Measurements from ENCODE around the gene UBE2D4.
"Not testable (repeated sequence)": the region's sequence is repeated elsewhere in the genome, so short reads cannot be mapped to it uniquely, and the experiment has no call there.

The UBE2D4 gene

GRCh38 chr7:43977525-43977924 is 51.3 kb downstream of the UBE2D4 start:
- Histone ChIP-seq H3K9me3 (ENCODE audit: insufficient read depth, low read length, severe bottlenecking) (no peaks in the 10 kb centered on the region), H3K27ac (ENCODE audit: low read length) (no peak overlapping the region), H3K4me3 (ENCODE audit: low read depth in 1 of 2, low read length in 2 of 2) (no peak overlapping the region), H4K20me1 (ENCODE audit: insufficient read depth, low read length) (no peaks in the 10 kb centered on the region), H2AFZ (ENCODE audit: low read depth, low read length) (no peak overlapping the region), H3K4me1 (ENCODE audit: insufficient read depth, low read length) (no peaks in the 10 kb centered on the region), H3K36me3 (ENCODE audit: insufficient read depth, low read length) (no peaks in the 10 kb centered on the region), H3K27me3 (ENCODE audit: insufficient read depth, low read length, poor library complexity) (no peaks in the 10 kb centered on the region), H3K79me2 (ENCODE audit: insufficient read depth, low read length) (no peaks in the 10 kb centered on the region), H3K9ac (ENCODE audit: low read depth, low read length) (no peak overlapping the region), H3K4me2 (ENCODE audit: insufficient read depth, low read length) (no peak overlapping the region)
- TF ChIP-seq CTCF (IDR thresholded peaks at IDR 0.05; ENCODE audit: borderline replicate concordance, extremely low read depth, low read length, poor library complexity, severe bottlenecking) = no peak
- TF ChIP-seq EZH2 (IDR thresholded peaks at IDR 0.05; ENCODE audit: borderline replicate concordance, low read depth, low read length, severe bottlenecking) = no peak
- no peak for ATAC-seq (ENCODE audit: insufficient read depth, low read depth)
- no peak for DNase-seq

- not testable (repeated sequence) for H3K36me3 ChIP-seq (ENCODE audit: insufficient read depth, low read length); H3K4me1 ChIP-seq (ENCODE audit: insufficient read depth, low read length); ATAC-seq (ENCODE audit: insufficient read depth, low read depth); H3K9me3 ChIP-seq (ENCODE audit: insufficient read depth, low read length, severe bottlenecking); H4K20me1 ChIP-seq (ENCODE audit: insufficient read depth, low read length); H3K4me3 ChIP-seq (ENCODE audit: low read depth in 1 of 2, low read length in 2 of 2); H3K79me2 ChIP-seq (ENCODE audit: insufficient read depth, low read length); H3K27me3 ChIP-seq (ENCODE audit: insufficient read depth, low read length, poor library complexity); DNase-seq; H3K4me2 ChIP-seq (ENCODE audit: insufficient read depth, low read length); H3K27ac ChIP-seq (ENCODE audit: low read length); H3K9ac ChIP-seq (ENCODE audit: low read depth, low read length); H2AFZ ChIP-seq (ENCODE audit: low read depth, low read length)
Measured at GRCh38 chr7:43978102-43978501, 51.9 kb downstream of the UBE2D4 start.

GRCh38 chr7:43982848-43983247 is 56.6 kb downstream of the UBE2D4 start:
- not testable (repeated sequence) for H4K20me1 ChIP-seq (ENCODE audit: insufficient read depth, low read length); H3K4me2 ChIP-seq (ENCODE audit: insufficient read depth, low read length); H2AFZ ChIP-seq (ENCODE audit: low read depth, low read length); H3K9ac ChIP-seq (ENCODE audit: low read depth, low read length); ATAC-seq (ENCODE audit: insufficient read depth, low read depth); DNase-seq; H3K79me2 ChIP-seq (ENCODE audit: insufficient read depth, low read length); H3K9me3 ChIP-seq (ENCODE audit: insufficient read depth, low read length, severe bottlenecking); H3K27ac ChIP-seq (ENCODE audit: low read length); H3K4me1 ChIP-seq (ENCODE audit: insufficient read depth, low read length); H3K27me3 ChIP-seq (ENCODE audit: insufficient read depth, low read length, poor library complexity); H3K36me3 ChIP-seq (ENCODE audit: insufficient read depth, low read length); H3K4me3 ChIP-seq (ENCODE audit: low read depth in 1 of 2, low read length in 2 of 2)

GRCh38 chr7:43983736-43984135 is 57.5 kb downstream of the UBE2D4 start:
- TF ChIP-seq CTCF (IDR thresholded peaks at IDR 0.05; ENCODE audit: borderline replicate concordance, extremely low read depth, low read length, poor library complexity, severe bottlenecking) = peak; percentile 27

More at GRCh38 chr7:43983736-43984135, 57.5 kb downstream of the UBE2D4 start:
- not testable (repeated sequence) for H3K4me1 ChIP-seq (ENCODE audit: insufficient read depth, low read length); H3K4me3 ChIP-seq (ENCODE audit: low read depth in 1 of 2, low read length in 2 of 2); H3K9me3 ChIP-seq (ENCODE audit: insufficient read depth, low read length, severe bottlenecking); H3K27me3 ChIP-seq (ENCODE audit: insufficient read depth, low read length, poor library complexity); H2AFZ ChIP-seq (ENCODE audit: low read depth, low read length); H3K9ac ChIP-seq (ENCODE audit: low read depth, low read length); H3K27ac ChIP-seq (ENCODE audit: low read length); H3K79me2 ChIP-seq (ENCODE audit: insufficient read depth, low read length); H3K36me3 ChIP-seq (ENCODE audit: insufficient read depth, low read length); DNase-seq; H3K4me2 ChIP-seq (ENCODE audit: insufficient read depth, low read length); H4K20me1 ChIP-seq (ENCODE audit: insufficient read depth, low read length)
- peak; percentile 32; the same call in 1 of the 3 replicates for ATAC-seq (ENCODE audit: insufficient read depth, low read depth)

Data from DND-41 (cell line).